ENCODE measurements around the gene LIPG.

DNA sequence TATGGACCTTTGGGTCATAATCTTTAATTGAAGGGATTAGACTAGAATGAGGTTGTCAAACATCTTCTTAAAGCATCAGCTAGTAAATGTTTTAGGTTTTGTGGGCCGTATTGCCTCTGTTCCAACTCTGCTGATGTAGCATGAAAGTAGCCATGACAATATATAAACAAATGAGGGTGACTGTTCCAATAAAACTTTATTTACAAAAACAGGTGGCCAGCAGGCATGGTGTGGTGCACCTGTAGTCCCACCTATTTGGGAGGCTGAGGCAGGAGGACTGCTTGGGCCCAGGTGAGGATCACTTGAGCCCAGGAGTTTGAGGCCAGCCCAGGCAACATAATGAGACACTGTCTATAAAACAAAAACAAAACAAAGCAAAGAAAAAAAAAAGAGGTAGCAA is 18.4 kb downstream of the LIPG start:
- TF ChIP-seq CTCF (IDR thresholded peaks at IDR 0.05 in 2 of 3, conservative IDR thresholded peaks at IDR 0.05 in 1 of 3; ENCODE audit: insufficient read depth in 2 of 3, low read depth in 1 of 3, low read length in 3 of 3) (no peak), ZBTB8A (IDR thresholded peaks at IDR 0.05; ENCODE audit: partially characterized antibody) (no peak), PPARD (CRISPR knock-in tag; IDR thresholded peaks at IDR 0.05) (no peak), GABPA (tag; conservative IDR thresholded peaks at IDR 0.05; ENCODE audit: low read depth) (no peak), RBFOX2 (IDR thresholded peaks at IDR 0.05; ENCODE audit: low read depth, low read length) (no peak), RCOR1 (IDR thresholded peaks at IDR 0.05; ENCODE audit: borderline replicate concordance in 1 of 2, low read depth in 2 of 2, low read length in 2 of 2) (no peak), POLR2G (IDR thresholded peaks at IDR 0.05; ENCODE audit: low read depth, low read length) (no peak), ARNT (IDR thresholded peaks at IDR 0.05) (no peak), EZH2 (IDR thresholded peaks at IDR 0.05; ENCODE audit: borderline replicate concordance, low read depth, low read length) (no peak), ELF4 (CRISPR knock-in tag; IDR thresholded peaks at IDR 0.05) (no peak), ZNF263 (CRISPR knock-in tag; IDR thresholded peaks at IDR 0.05; ENCODE audit: borderline replicate concordance) (no peak), ZNF551 (CRISPR knock-in tag; IDR thresholded peaks at IDR 0.05) (no peak)
- TF ChIP-seq, protein P1, sequence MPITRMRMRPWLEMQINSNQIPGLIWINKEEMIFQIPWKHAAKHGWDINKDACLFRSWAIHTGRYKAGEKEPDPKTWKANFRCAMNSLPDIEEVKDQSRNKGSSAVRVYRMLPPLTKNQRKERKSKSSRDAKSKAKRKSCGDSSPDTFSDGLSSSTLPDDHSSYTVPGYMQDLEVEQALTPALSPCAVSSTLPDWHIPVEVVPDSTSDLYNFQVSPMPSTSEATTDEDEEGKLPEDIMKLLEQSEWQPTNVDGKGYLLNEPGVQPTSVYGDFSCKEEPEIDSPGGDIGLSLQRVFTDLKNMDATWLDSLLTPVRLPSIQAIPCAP (CRISPR knock-in tag; IDR thresholded peaks at IDR 0.05; ENCODE audit: borderline replicate concordance), result no peak
- TF ChIP-seq, protein P2, sequence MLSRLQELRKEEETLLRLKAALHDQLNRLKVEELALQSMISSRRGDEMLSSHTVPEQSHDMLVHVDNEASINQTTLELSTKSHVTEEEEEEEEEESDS (CRISPR knock-in tag; IDR thresholded peaks at IDR 0.05), result no peak

All from K562 (cell line).